Measurements from ENCODE around the gene STPG2.

DNA sequence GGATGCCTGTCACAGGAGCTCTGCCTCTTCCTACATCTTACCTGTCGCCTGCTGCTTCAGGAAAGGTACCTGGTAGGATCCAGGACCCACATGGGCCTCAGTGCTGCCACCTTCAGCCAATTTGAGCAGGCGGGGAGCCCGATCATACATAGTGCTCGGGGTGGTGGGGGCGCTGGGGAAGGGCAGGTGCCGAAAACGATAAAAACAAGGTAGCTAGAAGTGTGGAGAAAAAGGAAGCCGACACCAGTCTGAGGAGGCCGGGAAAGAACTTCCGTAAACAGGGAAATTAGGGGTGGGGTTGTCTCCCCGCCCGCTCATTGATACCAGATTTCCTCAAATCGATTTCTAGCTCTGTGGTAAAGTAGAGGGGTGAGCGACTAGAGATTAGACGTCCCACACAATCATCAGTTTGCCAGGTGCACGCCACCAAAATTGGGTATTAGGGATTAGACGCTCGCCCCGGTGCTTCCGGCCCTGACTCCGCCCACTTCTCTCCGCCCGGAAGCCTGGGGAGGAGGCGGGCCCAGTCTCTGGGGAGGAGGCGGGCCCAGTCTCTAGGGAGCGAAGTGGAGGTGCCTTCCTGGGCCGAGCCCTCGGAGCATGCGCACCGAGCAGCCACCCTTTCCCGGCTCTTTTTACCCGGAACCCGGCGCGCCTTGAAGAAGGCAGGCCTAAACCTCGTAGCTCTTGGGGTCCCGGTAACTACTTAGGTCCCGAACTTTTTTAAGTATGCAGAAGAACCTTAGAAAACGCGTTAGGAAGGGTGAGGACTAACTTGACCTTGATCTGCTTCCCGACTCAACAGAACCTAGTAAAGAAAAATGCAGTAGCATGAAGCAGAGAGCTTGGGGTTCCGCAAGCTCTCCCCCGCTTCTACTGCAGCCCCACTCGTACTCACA is at the start of gene STPG2:
- TF ChIP-seq GATA2 (IDR thresholded peaks at IDR 0.05; ENCODE audit: low read depth, low read length), result no peak
- TF ChIP-seq GATA3 (IDR thresholded peaks at IDR 0.05; ENCODE audit: low read depth, low read length), result no peak

Measured in SH-SY5Y (cell line).